HCT116 (cell line): Measurements from ENCODE around the gene ITPR1. TPM values are rescaled to one million over a fixed set of nuclear protein-coding genes. Genes with fewer than 3 reads are reported as not detected.

Experiments
- ATAC-seq: fragments of 200-7000 bp; cut with Tn5 transposase; 2 replicates; pipeline ENCODE4 v1.9.1; 2020; ENCODE audit warnings: mild to moderate bottlenecking, moderate library complexity
- BruUV-seq: library from RNA; stranded (reverse); fragments of 400-500 nt; replicated peaks from 2 replicates; lab custom pipeline; 2021; lab: Mats Ljungman, UMichigan
- CTCF ChIA-PET: fragments of 300-600 bp; sonication (Branson Sonifier 250); formaldehyde crosslinking; loops from one replicate; lab custom pipeline; 2021; ENCODE audit warnings: antibody characterized with exemption; lab: Charles Lee
- POLR2A ChIA-PET: fragments of 300-600, 350-600 bp; sonication (Branson Sonifier 250); formaldehyde crosslinking; loops from one replicate; lab custom pipeline; 2021; ENCODE audit warnings: antibody characterized with exemption; lab: Charles Lee
- RAD21 ChIA-PET, 2 experiments: fragments of 300-600 bp; sonication (Branson Sonifier 250); formaldehyde crosslinking; loops; one replicate each; lab custom pipeline; 2023; ENCODE audit warnings: low total read pairs in 2 of 2; ENCODE audit not compliant: uncharacterized antibody in 2 of 2, unreplicated experiment in 2 of 2, low non-redundant PET in 1 of 2; lab: Charles Lee
- DNase-seq: peaks from one replicate; pipeline ENCODE4 v3.0.0-alpha.2; 2010; ENCODE audit warnings: low read depth, low spot score
- H2AFZ ChIP-seq: fragments of 200-600 bp; shearing (Covaris generic), sonication (generic); 2 replicates; pipeline ENCODE4 v1.6.1; 2017; ENCODE audit warnings: low read depth, mixed run types, mixed read lengths, antibody characterized with exemption, low read length; ENCODE audit not compliant: poor library complexity, severe bottlenecking
- H3K27ac ChIP-seq: 2 replicates; pipeline ENCODE4 v1.5.1; 2012; ENCODE audit warnings: low read depth, low read length
- H3K27me3 ChIP-seq: fragments of 200-600 bp; sonication (generic); 2 replicates; pipeline ENCODE4 v1.6.1; 2016; ENCODE audit warnings: mixed run types, low read length, mixed read lengths; ENCODE audit not compliant: insufficient read depth
- H3K36me3 ChIP-seq, 2 experiments: fragments of 200-500 bp in 1 of 2; fragments of 200-600 bp in 1 of 2; sonication (Bioruptor generic) in 1 of 2; sonication (generic) in 1 of 2; 2 replicates each; pipeline versions ENCODE4 v1.5.1 to v1.6.1; 2014 to 2016; ENCODE audit warnings: low read length in 2 of 2, inconsistent platforms in 1 of 2, mixed read lengths in 1 of 2, mixed run types in 1 of 2; ENCODE audit not compliant: insufficient read depth in 2 of 2, control insufficient read depth in 1 of 2
- H3K4me1 ChIP-seq, 2 experiments: fragments of 200-600 bp in 1 of 2; sonication (generic) in 1 of 2; 2 replicates each; pipeline versions ENCODE4 v1.5.1 to v1.6.1; 2012 to 2017; ENCODE audit warnings: low read length in 2 of 2, inconsistent platforms in 1 of 2, mild to moderate bottlenecking in 1 of 2, mixed read lengths in 1 of 2, mixed run types in 1 of 2, moderate library complexity in 1 of 2; ENCODE audit not compliant: insufficient read depth in 2 of 2, control insufficient read depth in 1 of 2
- H3K4me2 ChIP-seq: fragments of 200-600 bp; sonication (generic); 2 replicates; pipeline ENCODE4 v1.6.1; 2017; ENCODE audit warnings: mixed run types, low read length, mixed read lengths
- H3K4me3 ChIP-seq, 2 experiments: fragments of 200-600 bp in 1 of 2; sonication (generic) in 1 of 2; replicated peaks in 1 of 2; 2 replicates each; pipeline ENCODE4 v1.5.1; 2011 to 2016; ENCODE audit warnings: low read length in 2 of 2, control low read depth in 1 of 2, low read depth in 1 of 2, mild to moderate bottlenecking in 1 of 2, mixed read lengths in 1 of 2, mixed run types in 1 of 2
- H3K79me2 ChIP-seq: fragments of 200-600 bp; sonication (generic); 2 replicates; pipeline ENCODE4 v1.6.1; 2017; ENCODE audit warnings: mild to moderate bottlenecking, mixed run types, low read length, moderate library complexity, mixed read lengths; ENCODE audit not compliant: insufficient read depth
- H3K9ac ChIP-seq: fragments of 200-600 bp; sonication (generic); 2 replicates; pipeline ENCODE4 v1.6.1; 2016; ENCODE audit warnings: low read length, mixed read lengths
- H3K9me2 ChIP-seq: fragments of 200-600 bp; sonication (generic), shearing (Covaris generic); 2 replicates; pipeline ENCODE4 v1.6.1; 2017; ENCODE audit warnings: mixed run types, mild to moderate bottlenecking, moderate library complexity; ENCODE audit not compliant: insufficient read depth
- H3K9me3 ChIP-seq, 2 experiments: fragments of 200-500 bp in 1 of 2; fragments of 200-600 bp in 1 of 2; sonication (Bioruptor generic) in 1 of 2; sonication (generic) in 1 of 2; 2 replicates each; pipeline ENCODE4 v1.6.1; 2014 to 2017; ENCODE audit warnings: low read length in 2 of 2, mixed read lengths in 2 of 2, inconsistent platforms in 1 of 2, low read depth in 1 of 2, mild to moderate bottlenecking in 1 of 2, mixed run types in 1 of 2, moderate library complexity in 1 of 2; ENCODE audit not compliant: control insufficient read depth in 1 of 2, insufficient read depth in 1 of 2
- H4K20me1 ChIP-seq: fragments of 200-600 bp; sonication (generic), shearing (Covaris generic); 2 replicates; pipeline ENCODE4 v1.6.1; 2017; ENCODE audit warnings: mixed run types, mild to moderate bottlenecking, moderate library complexity; ENCODE audit not compliant: insufficient read depth
- CBX3 ChIP-seq: IDR thresholded peaks from 2 replicates; pipeline ENCODE4 v1.6.1; 2012; ENCODE audit warnings: low read depth
- EGR1 ChIP-seq: IDR thresholded peaks from 2 replicates; pipeline ENCODE4 v1.6.1; 2012; ENCODE audit warnings: low read depth
- ELF1 ChIP-seq: IDR thresholded peaks from 2 replicates; pipeline ENCODE4 v1.6.1; 2012; ENCODE audit warnings: low read depth, borderline replicate concordance
- EZH2 ChIP-seq: fragments of 200-600 bp; sonication (generic); IDR thresholded peaks from 2 replicates; pipeline ENCODE4 v1.6.1; 2017; ENCODE audit warnings: antibody characterized with exemption, mixed run types
- EZH2phosphoT487 ChIP-seq: fragments of 200-600 bp; IDR thresholded peaks from 2 replicates; pipeline ENCODE4 v1.6.1; 2018; ENCODE audit warnings: antibody characterized with exemption, borderline replicate concordance
- FOSL1 ChIP-seq: IDR thresholded peaks from 2 replicates; pipeline ENCODE4 v1.6.1; 2012; ENCODE audit warnings: low read depth
- JUND ChIP-seq: IDR thresholded peaks from 2 replicates; pipeline ENCODE4 v1.6.1; 2012
- MAX ChIP-seq: IDR thresholded peaks from 2 replicates; pipeline ENCODE4 v1.6.1; 2012
- POLR2A ChIP-seq: IDR thresholded peaks from 2 replicates; pipeline ENCODE4 v1.7.0; 2011; ENCODE audit warnings: borderline replicate concordance; ENCODE audit not compliant: insufficient read depth, insufficient read length; ENCODE audit errors: extremely low read depth
- POLR2AphosphoS5 ChIP-seq: IDR thresholded peaks from 2 replicates; pipeline ENCODE4 v1.6.1; 2011; ENCODE audit warnings: mild to moderate bottlenecking, low read depth, low read length, moderate library complexity
- REST ChIP-seq: IDR thresholded peaks from 2 replicates; pipeline ENCODE4 v1.6.1; 2012; ENCODE audit warnings: low read depth
- SIN3A ChIP-seq: IDR thresholded peaks from 2 replicates; pipeline ENCODE4 v1.6.1; 2012; ENCODE audit warnings: low read depth
- SP1 ChIP-seq: IDR thresholded peaks from 2 replicates; pipeline ENCODE4 v1.6.1; 2012; ENCODE audit warnings: low read depth
- TCF7L2 ChIP-seq: IDR thresholded peaks from 2 replicates; pipeline ENCODE4 v1.7.0; 2011; ENCODE audit warnings: borderline replicate concordance, inconsistent platforms; ENCODE audit not compliant: insufficient read depth, insufficient read length; ENCODE audit errors: extremely low read depth
- YY1 ChIP-seq: IDR thresholded peaks from 2 replicates; pipeline ENCODE4 v1.6.1; 2011; ENCODE audit warnings: low read length, low read depth, moderate library complexity, mild to moderate bottlenecking; ENCODE audit not compliant: insufficient replicate concordance; ENCODE audit errors: extremely low read depth
- ZFX ChIP-seq: fragments of 450-650 bp; IDR thresholded peaks from 2 replicates; pipeline ENCODE4 v1.6.1; 2017
- ZNF274 ChIP-seq: fragments of 200-500 bp; sonication (Bioruptor generic); IDR thresholded peaks from 2 replicates; pipeline ENCODE4 v1.6.1; 2014; ENCODE audit warnings: mild to moderate bottlenecking, low read depth, low read length, inconsistent platforms
- intact Hi-C: fragments of 100-400 bp; cut with micrococcal nuclease; formaldehyde crosslinking; loops from 2 replicates; pipeline ENCODE4 v1.10.0; 2022
- total RNA-seq: library from RNA; stranded (reverse); gene quantifications from one replicate; pipeline ENCODE4 v1.2.1, GENCODE V29; 2021; ENCODE audit not compliant: unreplicated experiment
- TF ChIP-seq, protein P1 (sequence below), 3 experiments: fragments of 200-600 bp in 1 of 3; sonication (generic) in 1 of 3; IDR thresholded peaks in 2 of 3; conservative IDR thresholded peaks in 1 of 3; 2 replicates each; pipeline ENCODE4 v1.5.1; 2012 to 2017; ENCODE audit warnings: low read depth in 2 of 3, low read length in 2 of 3, antibody characterized with exemption in 1 of 3, borderline replicate concordance in 1 of 3, control low read depth in 1 of 3, mild to moderate bottlenecking in 1 of 3, mixed read lengths in 1 of 3, mixed run types in 1 of 3, moderate library complexity in 1 of 3; ENCODE audit not compliant: insufficient read depth in 1 of 3

Gene ITPR1
- total RNA-seq, 1 experiment from 2014 or later, result 9.2 TPM

GRCh38 chr3:4778119-4778518, 285.0 kb downstream of the ITPR1 start:
- ChIA-PET CTCF (no interaction called here), RAD21 (no interaction called here), POLR2A (no interaction called here)
- Histone ChIP-seq H3K9ac (no peak overlapping the region), H3K27me3 (no peaks in the 10 kb centered on the region), H2AFZ (no peak overlapping the region), H3K79me2 (no peaks in the 10 kb centered on the region), H3K4me3 (no peak overlapping the region), H4K20me1 (no peaks in the 10 kb centered on the region), H3K9me2 (no peaks in the 10 kb centered on the region), H3K4me1 (no peaks in the 10 kb centered on the region), H3K36me3 (no peaks in the 10 kb centered on the region), H3K9me3 (no peaks in the 10 kb centered on the region), H3K27ac (no peak overlapping the region), H3K4me2 (no peak overlapping the region)
- TF ChIP-seq JUND, result no peak
- no peak for TF ChIP-seq ELF1
- no peak for TF ChIP-seq ZNF274
- no peak for TF ChIP-seq REST
- TF ChIP-seq YY1, result no peak
- TF ChIP-seq EZH2phosphoT487, result no peak
- no peak for TF ChIP-seq MAX
- no peak for TF ChIP-seq ZFX
- no peak for TF ChIP-seq SIN3A
- no peak for TF ChIP-seq POLR2A
- TF ChIP-seq POLR2AphosphoS5, result no peak
- TF ChIP-seq SP1, result no peak
- TF ChIP-seq EGR1, result no peak
- no peak for TF ChIP-seq FOSL1
- TF ChIP-seq, protein P1, sequence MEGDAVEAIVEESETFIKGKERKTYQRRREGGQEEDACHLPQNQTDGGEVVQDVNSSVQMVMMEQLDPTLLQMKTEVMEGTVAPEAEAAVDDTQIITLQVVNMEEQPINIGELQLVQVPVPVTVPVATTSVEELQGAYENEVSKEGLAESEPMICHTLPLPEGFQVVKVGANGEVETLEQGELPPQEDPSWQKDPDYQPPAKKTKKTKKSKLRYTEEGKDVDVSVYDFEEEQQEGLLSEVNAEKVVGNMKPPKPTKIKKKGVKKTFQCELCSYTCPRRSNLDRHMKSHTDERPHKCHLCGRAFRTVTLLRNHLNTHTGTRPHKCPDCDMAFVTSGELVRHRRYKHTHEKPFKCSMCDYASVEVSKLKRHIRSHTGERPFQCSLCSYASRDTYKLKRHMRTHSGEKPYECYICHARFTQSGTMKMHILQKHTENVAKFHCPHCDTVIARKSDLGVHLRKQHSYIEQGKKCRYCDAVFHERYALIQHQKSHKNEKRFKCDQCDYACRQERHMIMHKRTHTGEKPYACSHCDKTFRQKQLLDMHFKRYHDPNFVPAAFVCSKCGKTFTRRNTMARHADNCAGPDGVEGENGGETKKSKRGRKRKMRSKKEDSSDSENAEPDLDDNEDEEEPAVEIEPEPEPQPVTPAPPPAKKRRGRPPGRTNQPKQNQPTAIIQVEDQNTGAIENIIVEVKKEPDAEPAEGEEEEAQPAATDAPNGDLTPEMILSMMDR (IDR thresholded peaks at IDR 0.05 in 2 of 3, conservative IDR thresholded peaks at IDR 0.05 in 1 of 3; ENCODE audit: borderline replicate concordance in 1 of 3, insufficient read depth in 1 of 3, low read depth in 2 of 3, low read length in 2 of 3), result no peak
- TF ChIP-seq CBX3, result no peak
- no peak for TF ChIP-seq EZH2
- TF ChIP-seq TCF7L2, result no peak
- intact Hi-C loops, result no loop called here
- ATAC-seq (no peak), DNase-seq (no peak)
- BruUV-seq, result no TSS peak
